Neuronal stem cell (in vitro differentiated cells): ENCODE results near the gene TMEM151B.
A peak's percentile ranks its signal among the peaks of the same experiment; 100 is the strongest.

ENCODE experiments used
- DNase-seq: peaks from one replicate; pipeline ENCODE4 v3.0.0-alpha.2; 2013; ENCODE audit warnings: low spot score
- H2AFZ ChIP-seq: one replicate; pipeline ENCODE4 v1.6.1; 2013; ENCODE audit warnings: mild to moderate bottlenecking, low read length, inconsistent platforms
- H2AK5ac ChIP-seq: 2 replicates; pipeline ENCODE4 v1.6.1; 2013; ENCODE audit warnings: low read depth, mild to moderate bottlenecking, inconsistent platforms, low read length, moderate library complexity, mixed read lengths
- H2BK120ac ChIP-seq: 2 replicates; pipeline ENCODE4 v1.6.1; 2013; ENCODE audit warnings: low read depth, mild to moderate bottlenecking, inconsistent platforms, low read length, moderate library complexity, mixed read lengths
- H2BK12ac ChIP-seq: one replicate; pipeline ENCODE4 v1.6.1; 2013; ENCODE audit warnings: low read length, inconsistent platforms
- H2BK15ac ChIP-seq: 2 replicates; pipeline ENCODE4 v1.6.1; 2013; ENCODE audit warnings: mild to moderate bottlenecking, low read length, inconsistent platforms, mixed read lengths
- H2BK5ac ChIP-seq: one replicate; pipeline ENCODE4 v1.6.1; 2013; ENCODE audit warnings: inconsistent platforms, mild to moderate bottlenecking, low read length, moderate library complexity
- H3K14ac ChIP-seq: one replicate; pipeline ENCODE4 v1.6.1; 2013; ENCODE audit warnings: low read length, inconsistent platforms
- H3K18ac ChIP-seq: 2 replicates; pipeline ENCODE4 v1.6.1; 2013; ENCODE audit warnings: low read length, inconsistent platforms
- H3K23ac ChIP-seq: 2 replicates; pipeline ENCODE4 v1.6.1; 2013; ENCODE audit warnings: low read depth, mild to moderate bottlenecking, mixed read lengths, low read length, inconsistent platforms; ENCODE audit not compliant: poor library complexity
- H3K27ac ChIP-seq: replicated peaks from 3 replicates; pipeline ENCODE4 v1.5.1; 2013; ENCODE audit warnings: low read length, inconsistent platforms
- H3K27me3 ChIP-seq, 3 experiments: 2 replicates each; pipeline ENCODE4 v1.6.1; 2013; ENCODE audit warnings: low read length in 3 of 3, mild to moderate bottlenecking in 2 of 3, inconsistent platforms in 1 of 3, low read depth in 1 of 3, mixed read lengths in 1 of 3, moderate library complexity in 1 of 3; ENCODE audit not compliant: control insufficient read depth in 3 of 3, insufficient read depth in 3 of 3
- H3K36me3 ChIP-seq, 2 donors: replicated peaks in 1 of 2; 2 replicates each; pipeline ENCODE4 v1.6.1; 2013; ENCODE audit warnings: low read length in 2 of 2; ENCODE audit not compliant: control insufficient read depth in 2 of 2, insufficient read depth in 2 of 2
- H3K4ac ChIP-seq: 2 replicates; pipeline ENCODE4 v1.6.1; 2013; ENCODE audit warnings: inconsistent platforms, mild to moderate bottlenecking, low read length, moderate library complexity
- H3K4me1 ChIP-seq, 2 donors: 1 replicate in 1 of 2; 2 replicates in 1 of 2; pipeline ENCODE4 v1.6.1; 2013; ENCODE audit warnings: low read length in 2 of 2, low read depth in 1 of 2; ENCODE audit not compliant: control insufficient read depth in 2 of 2, insufficient read depth in 1 of 2
- H3K4me2 ChIP-seq: one replicate; pipeline ENCODE4 v1.6.1; 2013; ENCODE audit warnings: mild to moderate bottlenecking, low read length, inconsistent platforms; ENCODE audit not compliant: insufficient read depth, poor library complexity, severe bottlenecking
- H3K4me3 ChIP-seq, 2 donors: 2 replicates each; pipeline ENCODE4 v1.5.1; 2013; ENCODE audit warnings: low read length in 2 of 2, mild to moderate bottlenecking in 2 of 2, inconsistent platforms in 1 of 2, moderate library complexity in 1 of 2
- H3K79me1 ChIP-seq: one replicate; pipeline ENCODE4 v1.6.1; 2013; ENCODE audit warnings: low read depth, mild to moderate bottlenecking, inconsistent platforms, low read length, moderate library complexity
- H3K9ac ChIP-seq: one replicate; pipeline ENCODE4 v1.6.1; 2013; ENCODE audit warnings: mild to moderate bottlenecking, low read depth, low read length, inconsistent platforms; ENCODE audit not compliant: poor library complexity
- H3K9me3 ChIP-seq, 2 donors: replicated peaks in 1 of 2; 2 replicates each; pipeline versions ENCODE3 to v1.6.1; 2013; ENCODE audit warnings: low read length in 2 of 2, mild to moderate bottlenecking in 2 of 2, inconsistent platforms in 1 of 2, low read depth in 1 of 2, mixed read lengths in 1 of 2, moderate library complexity in 1 of 2; ENCODE audit not compliant: control insufficient read depth in 2 of 2, insufficient read depth in 1 of 2
- H4K8ac ChIP-seq: one replicate; pipeline ENCODE4 v1.6.1; 2013; ENCODE audit warnings: low read depth, mild to moderate bottlenecking, inconsistent platforms, low read length, moderate library complexity
- H4K91ac ChIP-seq: one replicate; pipeline ENCODE4 v1.6.1; 2013; ENCODE audit warnings: low read length, low read depth, mild to moderate bottlenecking, inconsistent platforms; ENCODE audit not compliant: poor library complexity
- WGBS, 2 donors: extraction: QIAGEN DNeasy Blood & Tissue Kit; methylation state at CpG; one replicate each; pipeline ENCODE4 v1.1.7; 2013; ENCODE audit warnings: missing lambda C conversion rate in 2 of 2, mixed read lengths in 1 of 2; ENCODE audit not compliant: insufficient read length in 2 of 2, insufficient replicate concordance in 1 of 2; ENCODE audit errors: extremely low coverage in 2 of 2; 5-methylcytosine and 5-hydroxymethylcytosine counted together

The TMEM151B gene

DNA sequence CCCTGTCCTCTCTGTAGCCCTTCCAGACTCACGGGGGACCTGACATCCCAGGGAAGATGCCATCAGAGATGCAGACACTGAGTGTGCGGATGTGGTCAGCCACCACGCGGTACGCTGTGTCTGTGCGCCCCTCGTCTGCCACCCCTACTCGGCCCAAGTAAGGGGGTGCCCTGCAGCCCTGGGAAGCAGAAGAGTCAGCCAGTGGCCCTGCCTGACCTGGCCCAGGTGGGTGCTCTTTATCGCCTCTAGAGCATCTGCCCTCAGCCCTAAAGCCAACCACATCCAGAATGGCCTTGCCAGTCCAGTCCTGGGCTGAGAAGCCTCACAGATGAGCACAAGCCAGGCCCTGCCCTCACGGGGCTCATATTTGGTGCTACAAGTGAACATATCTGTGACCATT is 37.0 kb downstream of the TMEM151B start:
- Histone ChIP-seq H3K36me3 (peaks cover 81 to 98% of the 10 kb centered on the region in 2 donors), H3K4me1 (peaks cover 3 to 5% of the 10 kb centered on the region in 2 donors), H3K79me1 (peaks cover 5% of the 10 kb centered on the region), H3K18ac (no peak overlapping the region), H4K91ac (no peak overlapping the region), H3K9me3 (no peaks in the 10 kb centered on the region), H3K27me3 (no peaks in the 10 kb centered on the region), H3K23ac (no peak overlapping the region), H2BK15ac (no peak overlapping the region), H3K4me2 (no peak overlapping the region), H3K14ac (no peak overlapping the region), H3K4me3 (no peak overlapping the region), H2BK120ac (no peak overlapping the region), H2BK5ac (peak overlapping the region; percentile 44), H3K27ac (no peak overlapping the region), H2AFZ (no peak overlapping the region), H3K4ac (no peak overlapping the region), H2AK5ac (no peak overlapping the region), H3K9ac (no peak overlapping the region), H4K8ac (no peak overlapping the region), H2BK12ac (no peak overlapping the region)
- no peak for DNase-seq
- no CpG with 5 or more reads among the region's 10 CpGs for WGBS, 2 donors

DNA sequence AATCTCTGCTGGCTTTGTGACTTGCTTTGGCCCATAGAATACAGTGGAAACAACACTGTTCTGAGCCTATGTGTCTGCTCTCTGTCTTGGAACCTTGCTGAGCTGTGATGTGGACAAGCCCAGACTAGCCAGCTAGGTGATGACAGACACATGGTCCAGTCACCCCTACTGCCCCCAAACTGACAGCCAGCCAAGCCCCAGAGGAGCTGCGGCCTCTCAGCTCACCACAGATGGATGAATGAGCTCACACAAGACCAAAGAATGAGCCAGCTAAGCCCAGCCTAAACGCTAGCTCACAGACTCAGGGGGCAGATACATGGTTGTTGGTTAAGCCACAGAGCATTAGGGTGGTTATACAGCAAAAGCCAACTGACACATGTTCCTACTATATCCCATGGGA is 38.8 kb downstream of the TMEM151B start:
- Histone ChIP-seq H4K91ac (no peak overlapping the region), H3K4me1 (peaks cover 4 to 8% of the 10 kb centered on the region in 2 donors), H3K9me3 (no peaks in the 10 kb centered on the region), H3K79me1 (peaks cover 6% of the 10 kb centered on the region), H2BK12ac (no peak overlapping the region), H3K27ac (no peak overlapping the region), H3K4me2 (no peak overlapping the region), H3K9ac (no peak overlapping the region), H2BK15ac (no peak overlapping the region), H2BK120ac (no peak overlapping the region), H2AFZ (no peak overlapping the region), H3K27me3 (no peaks in the 10 kb centered on the region), H3K4ac (no peak overlapping the region), H4K8ac (no peak overlapping the region), H3K4me3 (no peak overlapping the region), H3K18ac (no peak overlapping the region), H2AK5ac (no peak overlapping the region), H3K14ac (no peak overlapping the region), H2BK5ac (peak overlapping the region; percentile 58), H3K36me3 (peaks cover 63 to 80% of the 10 kb centered on the region in 2 donors), H3K23ac (no peak overlapping the region)
- no peak for DNase-seq
- no CpG with 5 or more reads among the region's 2 CpGs for WGBS, 2 donors

DNA sequence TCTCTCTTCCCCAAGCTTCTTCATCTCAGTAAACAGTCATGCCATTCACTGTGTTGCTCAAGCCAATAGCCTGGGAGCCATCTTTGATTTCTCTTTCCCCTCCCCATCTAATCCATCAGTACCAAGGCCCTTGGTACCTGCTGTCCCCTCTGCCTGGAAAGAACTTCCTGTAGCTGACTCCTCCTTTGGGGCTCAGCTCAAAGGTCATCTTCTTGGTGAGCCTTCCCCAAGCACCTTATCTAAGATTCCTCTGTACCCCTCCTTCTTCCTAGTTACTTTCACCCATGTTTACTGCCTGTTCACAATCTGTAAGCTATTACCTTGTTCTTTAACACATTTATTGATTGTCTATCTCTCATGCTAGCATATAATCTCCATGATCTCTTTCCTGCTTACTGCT is 39.4 kb downstream of the TMEM151B start:
- Histone ChIP-seq H3K4ac (no peak overlapping the region), H3K14ac (no peak overlapping the region), H3K4me2 (no peak overlapping the region), H3K36me3 (peaks cover 57 to 74% of the 10 kb centered on the region in 2 donors), H2AFZ (no peak overlapping the region), H2BK120ac (no peak overlapping the region), H3K9me3 (no peaks in the 10 kb centered on the region), H3K23ac (no peak overlapping the region), H3K27ac (no peak overlapping the region), H2BK5ac (no peak overlapping the region), H3K18ac (no peak overlapping the region), H2AK5ac (no peak overlapping the region), H4K91ac (no peak overlapping the region), H2BK12ac (no peak overlapping the region), H3K4me3 (no peak overlapping the region), H3K27me3 (no peaks in the 10 kb centered on the region), H4K8ac (no peak overlapping the region), H3K79me1 (peaks cover 2% of the 10 kb centered on the region), H3K4me1 (peaks cover 4 to 8% of the 10 kb centered on the region in 2 donors), H2BK15ac (no peak overlapping the region), H3K9ac (no peak overlapping the region)
- DNase-seq = no peak

DNA sequence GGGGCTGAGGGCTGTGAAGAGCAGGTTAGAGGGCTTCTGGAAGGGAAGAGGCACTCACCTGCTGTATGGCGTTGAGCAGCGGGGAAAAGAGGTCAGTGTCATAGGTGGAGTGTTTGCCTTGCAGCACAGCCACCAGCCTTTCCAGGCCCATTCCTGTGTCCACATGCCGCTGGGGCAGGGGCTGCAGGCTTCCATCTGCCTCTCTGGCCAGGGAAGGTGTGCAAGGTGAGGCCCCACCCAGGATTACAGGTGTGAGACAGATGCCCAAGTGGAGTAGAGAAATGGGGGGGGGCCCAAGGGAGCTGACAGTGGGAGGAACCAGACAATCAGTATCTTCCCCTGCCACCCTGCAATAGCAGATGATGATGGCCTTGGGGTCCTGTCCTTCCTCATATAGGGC is 40.0 kb downstream of the TMEM151B start:
- H4K91ac ChIP-seq = no peak overlapping the region
- H3K36me3 ChIP-seq = peaks cover 53 to 68% of the 10 kb centered on the region in 2 donors
- no peak overlapping the region for H3K23ac ChIP-seq
- H3K4me2 ChIP-seq = no peak overlapping the region
- no peaks in the 10 kb centered on the region for H3K9me3 ChIP-seq
- no peak overlapping the region for H2BK15ac ChIP-seq
- no peak overlapping the region for H2AK5ac ChIP-seq
- H3K18ac ChIP-seq = no peak overlapping the region
- no peak overlapping the region for H3K14ac ChIP-seq
- no peak overlapping the region for H2BK5ac ChIP-seq
- H2BK12ac ChIP-seq = no peak overlapping the region
- no peak overlapping the region for H3K27ac ChIP-seq
- H3K27me3 ChIP-seq = no peaks in the 10 kb centered on the region
- no peak overlapping the region for H2AFZ ChIP-seq
- no peak for DNase-seq
- H3K4ac ChIP-seq = no peak overlapping the region
- no CpG with 5 or more reads among the region's 3 CpGs for WGBS, 2 donors
- H3K79me1 ChIP-seq = peaks cover 2% of the 10 kb centered on the region
- no peak overlapping the region for H3K9ac ChIP-seq
- H3K4me3 ChIP-seq = no peak overlapping the region
- no peak overlapping the region for H2BK120ac ChIP-seq
- H3K4me1 ChIP-seq = peaks cover 4 to 5% of the 10 kb centered on the region in 2 donors
- H4K8ac ChIP-seq = no peak overlapping the region
